NCI-H2196 (cell line): ENCODE data around the gene ADH1C.
"Not testable (repeated sequence)": the region's sequence is repeated elsewhere in the genome, so short reads cannot be mapped to it uniquely, and the experiment has no call there.

Source experiments
- DNase-seq: peaks from one replicate; lab custom pipeline; 2025; ENCODE audit not compliant: unreplicated experiment; lab: John Stamatoyannopoulos, UW

The ADH1C gene

GRCh38 chr4:99359480-99360204, 7.1 kb upstream of the ADH1C start:
- no peak for DNase-seq

GRCh38 chr4:99357948-99358347, 5.4 kb upstream of the ADH1C start:
- DNase-seq, result no peak

DNA sequence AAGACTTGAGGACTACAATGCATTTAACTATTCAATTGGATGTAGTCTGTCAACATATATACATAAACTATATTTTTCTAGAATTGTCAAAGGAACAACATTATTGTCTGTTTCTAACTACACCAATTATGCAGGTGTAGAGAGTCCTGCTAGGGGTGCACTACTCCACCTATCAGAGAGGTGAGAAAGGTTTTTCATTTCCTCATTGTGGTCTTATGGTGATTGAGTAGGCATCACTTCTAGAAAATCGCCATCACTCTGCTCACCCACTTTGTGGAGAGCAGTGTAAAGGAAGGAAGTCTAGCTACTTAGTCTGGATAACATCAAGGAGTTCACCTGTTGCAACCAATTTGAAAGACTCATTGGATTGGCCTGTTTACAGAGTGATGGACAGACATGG, 4.4 kb upstream of the ADH1C start:
- no peak for DNase-seq

- DNase-seq, result not testable (repeated sequence)
These were observed 3.6 kb upstream of the ADH1C start for GRCh38 chr4:99356149-99356548.

DNA sequence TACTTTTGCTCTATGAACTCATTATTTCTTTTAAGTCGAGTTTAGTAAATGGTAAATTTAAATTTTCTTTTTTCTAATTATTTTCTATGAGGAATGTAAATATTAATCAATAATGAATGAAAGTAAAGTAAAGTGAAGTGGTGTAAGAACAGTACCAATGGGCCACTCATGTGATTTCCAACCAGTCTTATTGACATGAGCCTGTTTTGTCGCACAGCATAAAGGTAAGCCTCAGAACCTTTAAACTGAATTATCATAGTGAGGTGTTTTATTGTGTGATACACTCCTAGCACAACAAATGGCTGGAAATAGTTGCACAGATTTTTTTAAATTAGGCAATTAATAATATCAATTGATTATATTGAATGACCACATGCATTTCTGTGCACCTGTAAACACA, 1.1 kb downstream of the ADH1C start:
- no peak for DNase-seq

DNA sequence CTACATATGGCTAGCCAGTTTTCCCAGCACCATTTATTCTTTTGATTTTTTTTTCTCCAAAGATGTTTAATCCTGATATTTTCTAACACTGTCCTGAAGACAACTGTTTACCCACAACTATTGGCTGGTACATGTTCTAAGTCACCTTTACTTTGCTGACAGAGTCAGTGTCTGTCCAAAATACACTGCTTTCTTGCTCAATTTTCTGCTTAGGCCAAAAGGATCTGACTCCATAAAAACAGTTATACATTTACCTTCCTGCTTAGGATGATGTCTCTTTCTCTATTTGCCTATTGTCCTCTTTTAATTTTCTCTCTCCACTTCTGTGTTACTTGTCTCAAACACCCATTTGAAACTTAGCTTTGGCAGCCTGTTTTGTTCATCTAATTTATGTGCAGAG, 3.2 kb downstream of the ADH1C start:
- no peak for DNase-seq

DNA sequence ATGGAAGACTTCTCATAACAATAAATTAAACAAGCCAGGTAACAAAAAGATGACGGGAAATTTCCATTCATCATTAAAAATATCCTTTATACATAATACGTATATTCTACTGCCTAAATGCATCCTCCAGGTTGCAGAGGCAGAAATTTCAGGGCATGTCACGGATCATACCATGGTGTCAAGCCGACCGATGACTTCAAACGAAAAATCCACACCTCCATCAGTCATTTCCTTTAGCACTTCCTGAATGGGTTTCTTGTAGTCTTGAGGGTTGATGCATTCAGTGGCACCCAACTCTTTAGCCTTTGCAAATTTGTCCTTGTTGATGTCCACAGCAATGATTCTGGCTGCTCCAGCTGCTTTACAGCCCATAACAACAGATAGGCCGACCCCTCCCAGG, 9.9 kb downstream of the ADH1C start:
- DNase-seq, result not testable (repeated sequence)

DNA sequence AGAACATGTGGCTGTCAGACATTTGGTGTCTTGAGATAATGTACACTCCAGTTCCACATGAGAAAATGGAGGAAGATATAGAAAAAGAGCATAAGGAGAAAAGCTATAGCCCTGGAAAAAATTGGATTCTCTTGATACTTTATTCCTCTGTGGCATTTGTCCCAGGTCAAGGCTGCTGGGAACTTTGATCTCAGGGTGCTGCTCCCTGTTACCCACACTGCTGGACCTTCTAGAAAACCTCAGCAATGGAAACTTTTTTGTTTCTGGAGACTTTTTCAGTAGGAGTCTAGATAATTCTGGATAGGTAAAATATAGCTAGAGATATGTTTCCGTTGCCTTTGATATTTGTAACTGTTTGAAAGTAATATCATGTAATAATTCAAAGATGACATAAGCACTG, 11.1 kb downstream of the ADH1C start:
- DNase-seq, result no peak

DNA sequence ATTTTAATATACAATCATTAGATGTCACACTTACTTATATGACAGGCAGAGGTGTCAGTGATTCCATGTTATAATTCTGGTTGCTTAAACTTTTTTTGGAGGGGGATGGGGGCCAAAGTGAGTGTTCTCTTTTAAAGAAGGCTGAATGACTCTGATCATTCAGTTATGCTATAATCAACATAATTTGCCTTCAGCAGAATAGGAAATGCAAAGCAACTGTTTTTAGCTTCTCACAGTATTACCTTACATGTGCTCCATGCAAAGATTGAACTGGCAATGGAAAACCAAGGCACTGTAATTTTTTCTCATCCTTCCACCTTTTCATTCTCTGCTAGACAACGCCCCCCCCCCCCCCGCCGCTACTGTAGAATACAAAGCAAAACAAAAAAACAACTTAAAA, 13.4 kb downstream of the ADH1C start:
- no peak for DNase-seq

DNA sequence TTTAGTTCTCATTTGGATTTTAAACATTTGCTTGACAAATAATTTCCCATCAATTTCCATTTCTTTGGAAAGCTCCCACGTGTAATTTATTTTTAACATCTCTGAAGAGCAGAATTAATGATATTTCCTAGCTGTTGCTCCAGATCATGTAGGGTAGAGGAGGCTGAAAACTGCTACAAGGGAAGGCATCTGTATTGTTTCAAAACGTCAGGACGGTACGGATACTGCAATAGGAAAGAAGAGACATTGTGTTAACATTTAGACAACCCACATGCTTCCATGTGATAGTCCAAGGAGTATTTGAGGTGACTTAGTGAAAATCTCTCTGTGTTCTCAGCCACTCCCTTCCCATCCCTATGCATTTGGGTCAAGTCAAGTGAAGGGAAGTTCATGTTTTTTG, 16.0 kb downstream of the ADH1C start:
- DNase-seq, result no peak

GRCh38 chr4:99334880-99335279, 17.7 kb downstream of the ADH1C start:
- no peak for DNase-seq

DNA sequence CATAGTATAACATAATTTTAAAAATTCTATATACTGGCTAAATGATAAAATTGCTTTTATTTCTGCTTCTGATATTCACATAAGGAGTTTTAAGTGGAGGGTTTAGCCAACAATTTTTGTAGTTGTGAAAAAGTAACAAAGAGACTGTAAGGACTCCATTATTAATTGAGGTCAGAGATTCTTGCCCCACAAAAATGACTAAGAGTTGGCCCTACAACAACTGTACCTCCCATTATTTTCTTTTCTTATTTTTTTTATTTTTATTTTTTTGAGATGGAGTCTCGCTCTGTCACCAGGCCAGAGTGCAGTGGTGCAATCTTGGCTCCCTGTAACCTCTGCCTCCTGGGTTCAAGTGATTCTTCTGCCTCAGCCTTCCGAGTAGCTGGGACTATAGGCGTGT, 21.9 kb downstream of the ADH1C start:
- no peak for DNase-seq

DNA sequence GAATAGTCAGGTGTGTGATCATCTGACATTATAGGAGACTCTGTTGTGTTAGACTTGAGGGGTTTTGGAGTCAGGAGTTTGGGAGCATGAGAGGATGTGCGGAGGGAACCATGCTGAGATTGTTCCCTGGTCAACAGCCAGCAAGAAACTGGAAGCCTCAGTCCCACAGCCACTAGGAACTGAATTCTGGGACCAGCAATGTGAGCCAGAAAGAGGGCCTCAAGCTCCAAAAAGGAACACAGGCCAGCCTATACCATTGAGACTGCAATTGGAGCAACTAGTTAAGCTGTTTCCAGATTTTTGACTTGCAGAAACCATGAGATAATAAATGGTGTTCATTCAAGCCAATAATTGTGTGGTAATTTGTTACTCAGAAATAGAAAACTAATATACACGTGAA, 22.7 kb downstream of the ADH1C start:
- DNase-seq, result no peak

DNA sequence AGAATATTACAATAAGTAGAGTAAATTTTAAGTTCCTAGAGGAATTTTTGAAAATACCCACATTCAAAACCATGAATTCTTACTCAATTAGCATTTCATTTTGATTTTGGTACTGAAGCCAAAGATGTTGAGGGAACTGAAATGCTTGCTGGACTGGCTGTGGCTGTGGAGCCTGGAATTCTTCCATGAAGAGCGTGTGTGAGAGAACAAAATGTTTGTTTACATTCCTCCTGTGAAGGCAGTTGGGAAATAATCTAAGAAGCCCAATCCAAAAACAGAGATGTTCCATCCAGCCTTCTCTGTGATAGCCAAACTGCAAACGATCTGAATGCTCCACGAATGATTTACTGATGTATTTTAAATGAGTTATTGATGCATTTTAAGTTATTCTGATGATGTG, 27.6 kb downstream of the ADH1C start:
- DNase-seq, result no peak

DNA sequence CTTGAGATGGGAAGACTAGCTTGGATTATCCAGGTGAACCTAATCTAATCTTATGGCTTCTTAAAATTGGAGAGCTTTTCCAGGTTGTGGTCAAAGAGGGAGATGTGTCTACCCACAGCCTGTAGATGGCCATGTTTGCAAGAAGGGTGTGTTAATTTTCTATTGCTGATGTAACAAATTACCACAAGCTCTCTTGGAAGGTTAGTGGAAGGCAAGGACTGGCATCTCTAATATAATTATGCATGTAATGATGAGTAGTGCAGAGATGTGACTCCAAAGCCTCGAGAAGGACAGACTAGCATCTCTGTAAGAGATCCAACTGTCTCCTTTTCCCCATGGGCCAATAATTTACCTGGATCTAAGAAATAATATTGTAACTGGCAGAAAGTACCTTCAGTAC, 28.2 kb downstream of the ADH1C start:
- no peak for DNase-seq

DNA sequence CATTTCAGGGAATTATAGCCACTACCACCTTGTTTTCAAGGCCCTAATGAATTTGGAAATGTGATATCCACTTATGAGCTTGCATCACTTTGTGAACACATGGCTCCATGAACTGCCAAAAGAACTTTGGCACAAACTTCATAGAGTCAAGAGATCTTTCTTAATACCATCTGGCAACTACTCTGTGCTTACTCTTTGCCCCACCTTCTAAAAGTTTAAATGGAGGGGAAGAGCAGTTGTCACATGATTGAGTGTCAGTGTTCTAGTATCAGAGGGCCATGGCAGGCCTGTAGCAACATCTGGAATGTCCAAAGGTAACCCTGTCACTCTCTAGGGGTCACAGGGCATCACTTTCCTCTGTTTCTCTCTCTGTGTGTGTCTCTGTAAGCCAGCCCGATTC, 28.8 kb downstream of the ADH1C start:
- no peak for DNase-seq

- DNase-seq, result no peak
These were observed 31.0 kb downstream of the ADH1C start, which contains the start of gene ADH1B for GRCh38 chr4:99321241-99322191. Gene ADH1B, minus strand, starts transcription at chr4:99321401. Its CDS starts 70 bp downstream, at chr4:99321331.

DNA sequence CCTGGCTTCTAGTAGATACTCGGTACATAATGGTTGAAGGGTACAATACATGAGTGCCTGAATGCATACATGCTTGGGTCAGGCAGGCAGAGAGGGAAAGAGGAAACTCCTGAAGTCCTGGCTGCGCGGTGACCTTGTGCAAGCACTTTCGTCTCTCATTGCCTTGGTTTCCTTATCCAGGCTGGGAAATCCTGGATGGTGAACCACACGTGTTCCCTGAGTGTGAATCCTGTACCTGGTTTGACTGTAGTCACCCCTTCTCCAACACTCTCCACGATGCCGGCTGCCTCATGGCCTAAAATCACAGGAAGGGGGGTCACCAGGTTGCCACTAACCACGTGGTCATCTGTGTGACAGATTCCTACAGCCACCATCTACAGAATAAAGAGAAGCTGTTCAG, 34.7 kb downstream of the ADH1C start:
- not testable (repeated sequence) for DNase-seq

DNA sequence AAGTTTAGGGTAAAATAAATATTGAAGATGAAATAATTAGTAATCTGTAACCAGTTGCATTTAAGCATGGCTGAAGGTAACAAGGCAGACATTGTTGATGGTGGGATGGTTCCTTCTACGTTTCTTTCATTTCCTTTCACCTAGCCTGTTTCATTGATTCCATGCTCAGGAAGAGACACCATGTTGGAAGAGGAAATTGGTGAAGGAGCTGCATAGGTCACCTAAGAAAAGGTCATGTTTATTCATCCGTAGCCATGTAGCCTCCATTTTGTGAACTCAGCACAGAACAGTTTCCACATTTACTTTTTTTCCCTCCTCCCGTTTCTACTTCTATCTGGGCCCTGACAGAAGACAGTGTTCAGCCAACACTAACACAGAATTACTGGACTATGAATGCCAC, 35.2 kb downstream of the ADH1C start:
- no peak for DNase-seq

GRCh38 chr4:99315839-99316238, 36.7 kb downstream of the ADH1C start:
- DNase-seq, result no peak

DNA sequence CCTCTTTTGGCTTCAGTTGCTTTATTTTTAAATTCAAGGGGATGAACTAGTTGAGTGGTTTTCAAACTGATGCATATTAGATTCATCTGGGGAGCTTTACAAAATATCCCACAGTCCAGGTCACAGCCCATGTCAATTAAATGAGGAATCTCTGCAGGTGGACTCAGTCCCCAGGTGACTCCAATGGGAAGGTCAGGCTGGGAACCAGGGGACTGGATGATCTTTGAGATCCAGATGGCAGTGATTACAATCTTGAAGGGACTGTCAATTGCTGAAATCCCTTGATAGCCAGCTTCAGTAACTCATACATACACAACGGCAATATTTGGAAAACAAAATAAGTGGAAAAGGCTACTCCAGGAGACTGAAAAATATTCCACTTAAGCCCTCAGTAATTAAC, 38.3 kb downstream of the ADH1C start:
- no peak for DNase-seq

- DNase-seq, result no peak
These were observed 42.2 kb downstream of the ADH1C start for GRCh38 chr4:99310389-99310788.
